GM18909 (cell line): ENCODE results near the gene SLC34A1.
"Not testable (repeated sequence)": the region's sequence is repeated elsewhere in the genome, so short reads cannot be mapped to it uniquely, and the experiment has no call there.

Experiments used
- ATAC-seq: cut with Tn5 transposase; IDR thresholded peaks from one replicate; pipeline ENCODE4 v1.9.1; 2021; ENCODE audit warnings: mild to moderate bottlenecking; ENCODE audit not compliant: unreplicated experiment, poor library complexity

The SLC34A1 gene

DNA sequence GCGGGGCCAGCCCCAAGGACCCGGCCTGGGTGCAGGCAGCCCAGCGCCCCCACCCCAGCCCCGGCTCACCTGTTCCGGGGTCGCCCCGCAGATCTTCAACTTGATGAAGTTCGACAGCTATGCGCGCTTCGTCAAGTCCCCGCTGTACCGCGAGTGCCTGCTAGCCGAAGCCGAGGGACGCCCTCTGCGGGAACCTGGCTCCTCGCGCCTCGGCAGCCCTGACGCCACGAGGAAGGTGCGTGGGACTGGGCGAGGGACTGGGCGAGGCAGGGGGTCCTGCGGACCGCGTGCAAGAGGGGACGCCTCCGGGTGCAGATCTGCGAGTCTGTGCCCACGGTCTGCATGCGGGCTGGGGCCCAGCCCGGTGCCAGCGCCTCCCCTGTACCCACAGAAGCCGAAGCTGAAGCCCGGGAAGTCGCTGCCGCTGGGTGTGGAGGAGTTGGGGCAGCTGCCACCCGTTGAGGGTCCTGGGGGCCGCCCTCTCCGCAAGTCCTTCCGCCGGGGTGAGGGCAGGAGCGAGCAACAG is 16.8 kb upstream of the SLC34A1 start:
- ATAC-seq: no peak

DNA sequence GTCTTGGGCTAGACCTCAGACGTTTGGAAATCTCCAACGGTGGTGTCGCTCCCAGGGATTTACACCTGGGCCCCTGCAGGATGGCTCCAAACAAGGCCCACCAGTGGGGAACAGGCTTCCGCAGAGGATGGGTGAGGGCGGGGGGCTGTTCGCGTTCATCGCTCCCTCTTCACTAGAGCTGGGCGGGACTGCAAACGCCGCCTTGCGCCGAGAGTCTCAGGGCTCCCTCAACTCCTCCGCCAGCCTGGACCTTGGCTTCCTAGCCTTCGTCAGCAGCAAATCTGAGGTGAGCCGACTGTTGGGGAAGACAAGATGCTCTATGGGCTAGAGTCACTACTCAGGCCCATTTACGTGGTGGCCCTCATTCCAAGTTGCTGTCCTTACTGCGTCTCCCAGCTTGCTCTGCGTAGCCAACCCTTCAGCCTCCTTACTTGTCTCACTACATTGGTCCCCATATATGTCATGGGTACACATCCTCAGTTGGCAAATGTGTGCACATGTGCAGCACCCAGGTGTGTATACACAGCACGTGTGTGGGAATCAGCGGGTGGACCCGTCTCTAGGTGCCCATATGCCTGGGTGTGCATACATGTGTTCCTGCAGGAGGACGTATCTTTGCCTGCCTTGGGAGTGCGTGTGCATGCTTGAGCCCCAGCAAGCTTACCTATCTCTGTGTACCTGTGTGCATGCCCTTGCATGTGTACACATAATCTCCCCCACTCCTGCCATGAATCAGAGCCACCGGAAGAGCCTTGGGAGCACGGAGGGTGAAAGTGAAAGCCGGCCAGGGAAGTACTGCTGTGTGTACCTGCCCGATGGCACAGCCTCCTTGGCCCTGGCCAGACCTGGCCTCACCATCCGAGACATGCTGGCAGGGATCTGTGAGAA is 16.0 kb upstream of the SLC34A1 start:
- ATAC-seq: no peak

DNA sequence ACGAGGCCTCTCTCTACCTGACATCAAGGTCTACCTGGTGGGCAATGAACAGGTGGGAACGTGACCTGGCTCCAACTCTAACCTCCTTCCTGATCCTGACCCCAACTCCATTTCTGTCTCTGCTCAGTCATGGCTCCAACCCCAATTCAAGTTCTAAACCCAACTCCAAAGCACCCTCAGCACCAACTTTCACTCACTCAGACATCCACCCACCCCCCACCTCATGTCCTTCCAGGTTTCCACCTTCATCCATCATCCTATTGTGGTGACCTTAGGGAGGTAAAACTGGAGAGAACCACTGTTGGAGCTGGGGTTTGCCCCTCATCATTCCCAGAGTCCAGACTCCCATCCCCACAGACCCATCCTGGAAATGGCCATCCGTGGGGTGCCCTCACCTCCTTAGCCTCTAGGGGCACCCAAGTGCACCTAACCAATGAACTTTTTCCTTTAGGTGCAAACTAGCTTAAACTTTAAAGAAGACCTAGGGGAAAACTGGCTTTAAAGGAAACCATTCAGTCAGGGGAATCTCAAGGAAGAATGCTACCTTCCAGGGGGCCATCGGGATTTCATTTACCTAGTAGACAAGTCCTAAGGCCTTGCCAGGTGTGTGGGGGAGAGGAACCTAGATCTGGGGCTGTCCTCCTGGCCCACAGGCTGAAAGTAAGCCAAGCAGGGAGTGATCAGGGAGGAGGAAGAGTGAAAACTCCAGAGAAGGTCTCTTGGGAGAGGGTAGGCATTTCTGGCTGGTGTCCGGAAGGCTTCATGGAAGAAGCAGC is 15.2 kb upstream of the SLC34A1 start:
- no peak for ATAC-seq

GRCh38 chr5:177369645-177370440 is 14.4 kb upstream of the SLC34A1 start:
- ATAC-seq: no peak

DNA sequence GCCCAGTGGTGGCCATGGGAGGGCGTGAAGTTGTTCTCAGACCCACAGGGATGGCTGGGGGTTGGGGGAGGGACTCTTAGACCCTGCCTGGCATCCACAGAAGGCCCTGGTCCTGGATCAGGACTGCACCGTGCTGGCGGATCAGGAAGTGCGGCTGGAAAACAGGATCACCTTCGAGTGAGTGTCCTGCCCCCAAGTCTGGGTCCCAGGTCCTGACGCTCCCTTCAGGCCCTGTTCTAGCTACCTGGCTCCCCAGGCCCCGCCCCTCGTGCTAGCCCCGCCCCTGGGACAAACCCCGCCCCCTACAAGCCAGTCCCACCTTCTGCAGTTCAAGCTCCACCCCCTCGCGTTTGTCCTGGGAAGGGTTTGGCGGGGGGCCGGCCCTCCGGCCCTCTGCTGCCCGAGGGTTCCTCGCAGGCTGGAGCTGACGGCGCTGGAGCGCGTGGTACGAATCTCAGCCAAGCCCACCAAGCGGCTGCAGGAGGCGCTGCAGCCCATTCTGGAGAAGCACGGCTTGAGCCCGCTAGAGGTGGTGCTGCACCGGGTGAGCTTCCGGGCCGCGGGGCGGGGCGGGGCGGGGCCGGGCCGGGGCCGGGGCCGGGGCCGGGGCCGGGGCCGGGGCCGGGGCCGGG is 13.6 kb upstream of the SLC34A1 start:
- no peak for ATAC-seq

GRCh38 chr5:177371120-177372033 is 12.9 kb upstream of the SLC34A1 start:
- ATAC-seq: no peak

DNA sequence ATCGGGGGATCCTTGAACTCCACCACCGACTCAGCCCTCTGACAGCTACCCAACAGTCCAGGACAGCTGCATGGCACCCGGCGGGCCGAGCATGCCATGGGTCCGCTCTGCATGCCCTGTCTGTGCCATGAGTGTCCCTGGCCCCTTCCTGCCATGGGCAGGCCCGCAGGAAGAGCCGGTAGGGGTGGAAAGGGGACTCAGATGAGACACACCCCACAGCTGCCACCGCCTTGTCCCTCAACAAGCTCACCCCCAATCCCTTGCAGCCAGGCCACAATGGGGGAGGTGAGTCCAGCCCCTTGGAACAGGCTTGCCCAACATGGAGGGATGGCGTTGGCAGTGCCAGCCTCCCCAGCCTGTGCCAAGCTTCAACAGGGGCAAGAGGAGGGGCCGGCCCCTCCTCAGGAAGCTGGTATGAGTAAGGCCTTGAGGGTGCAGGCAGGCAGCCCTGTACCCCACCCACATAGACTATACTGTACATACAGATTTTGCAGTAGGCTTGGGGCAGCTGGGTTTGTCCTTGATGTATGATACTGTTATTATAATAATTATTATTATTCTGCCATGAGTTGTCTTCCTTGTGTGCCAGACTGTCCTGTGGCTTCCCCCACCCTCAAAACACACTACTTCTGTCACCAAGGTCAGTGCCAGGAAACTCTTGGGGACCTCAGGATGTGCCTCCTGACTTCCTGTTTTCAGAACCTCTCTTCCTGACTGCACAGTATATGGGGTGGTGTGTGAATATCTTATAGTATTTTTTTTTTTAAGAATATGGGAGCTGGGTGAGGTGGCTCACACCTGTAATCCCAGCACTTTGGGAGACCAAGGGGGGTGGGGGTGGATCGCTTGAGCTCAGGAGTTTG is 12.0 kb upstream of the SLC34A1 start:
- no peak for ATAC-seq

- no peak for ATAC-seq
These were observed 11.3 kb upstream of the SLC34A1 start for GRCh38 chr5:177372910-177373309.

DNA sequence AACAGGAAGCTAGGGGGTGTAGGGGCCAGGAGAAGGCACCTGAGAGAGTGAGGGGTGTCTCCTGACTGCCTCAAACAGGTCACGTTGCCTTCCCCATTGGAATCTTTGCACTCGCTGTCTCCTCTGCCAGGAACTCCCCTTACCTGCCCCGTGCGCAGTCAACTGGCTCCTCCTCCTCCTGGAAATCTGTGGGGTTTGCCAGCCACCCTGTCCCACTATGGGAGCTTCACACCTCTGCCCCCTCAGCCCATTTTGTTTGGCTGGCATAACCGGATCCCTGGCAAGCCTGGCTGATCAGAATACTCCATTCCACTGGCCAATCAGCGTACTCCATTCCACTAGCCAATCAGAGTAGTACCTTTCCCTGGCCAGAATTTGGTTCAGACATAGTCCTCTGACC is 10.4 kb upstream of the SLC34A1 start:
- ATAC-seq: no peak

DNA sequence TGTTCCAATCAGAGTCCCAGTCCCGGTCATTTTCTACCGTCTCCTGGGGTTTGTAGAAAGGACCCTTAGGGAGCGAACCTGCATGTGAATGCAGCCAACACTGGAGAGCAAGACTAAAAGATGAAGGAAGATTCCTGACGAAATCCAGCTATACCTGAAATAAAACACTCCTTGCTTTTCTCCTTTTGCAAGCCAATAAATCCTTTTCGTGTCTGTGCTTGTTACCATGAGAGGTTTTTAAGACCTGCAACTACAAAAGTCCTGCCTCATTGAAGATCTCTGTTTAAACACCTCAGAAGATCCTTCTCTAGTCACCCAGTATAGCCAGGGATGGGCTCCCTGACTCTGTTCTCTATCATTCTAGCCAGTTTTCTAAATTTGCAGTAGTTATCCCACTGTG is 10.0 kb upstream of the SLC34A1 start:
- ATAC-seq: no peak

DNA sequence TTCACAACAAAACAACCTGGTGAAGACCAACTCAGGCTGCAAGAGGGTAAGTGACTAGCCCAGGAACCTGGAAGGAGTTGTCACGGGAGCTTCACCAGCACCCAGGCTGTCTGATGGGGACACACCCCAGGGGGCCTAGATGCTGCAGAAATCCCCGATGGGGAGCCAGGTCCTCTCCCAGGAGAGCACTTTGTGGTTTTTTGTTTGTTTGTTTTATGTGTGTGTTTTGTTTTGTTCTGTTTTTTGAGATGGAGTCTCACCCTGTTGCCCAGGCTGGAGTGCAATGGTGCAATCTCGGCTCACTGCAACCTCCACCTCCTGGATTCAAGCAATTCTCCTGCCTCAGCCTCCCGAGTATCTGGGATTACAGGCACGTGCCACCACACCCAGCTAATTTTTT is 8.7 kb upstream of the SLC34A1 start:
- not testable (repeated sequence) for ATAC-seq

GRCh38 chr5:177376107-177376506 is 8.1 kb upstream of the SLC34A1 start:
- ATAC-seq: no peak

DNA sequence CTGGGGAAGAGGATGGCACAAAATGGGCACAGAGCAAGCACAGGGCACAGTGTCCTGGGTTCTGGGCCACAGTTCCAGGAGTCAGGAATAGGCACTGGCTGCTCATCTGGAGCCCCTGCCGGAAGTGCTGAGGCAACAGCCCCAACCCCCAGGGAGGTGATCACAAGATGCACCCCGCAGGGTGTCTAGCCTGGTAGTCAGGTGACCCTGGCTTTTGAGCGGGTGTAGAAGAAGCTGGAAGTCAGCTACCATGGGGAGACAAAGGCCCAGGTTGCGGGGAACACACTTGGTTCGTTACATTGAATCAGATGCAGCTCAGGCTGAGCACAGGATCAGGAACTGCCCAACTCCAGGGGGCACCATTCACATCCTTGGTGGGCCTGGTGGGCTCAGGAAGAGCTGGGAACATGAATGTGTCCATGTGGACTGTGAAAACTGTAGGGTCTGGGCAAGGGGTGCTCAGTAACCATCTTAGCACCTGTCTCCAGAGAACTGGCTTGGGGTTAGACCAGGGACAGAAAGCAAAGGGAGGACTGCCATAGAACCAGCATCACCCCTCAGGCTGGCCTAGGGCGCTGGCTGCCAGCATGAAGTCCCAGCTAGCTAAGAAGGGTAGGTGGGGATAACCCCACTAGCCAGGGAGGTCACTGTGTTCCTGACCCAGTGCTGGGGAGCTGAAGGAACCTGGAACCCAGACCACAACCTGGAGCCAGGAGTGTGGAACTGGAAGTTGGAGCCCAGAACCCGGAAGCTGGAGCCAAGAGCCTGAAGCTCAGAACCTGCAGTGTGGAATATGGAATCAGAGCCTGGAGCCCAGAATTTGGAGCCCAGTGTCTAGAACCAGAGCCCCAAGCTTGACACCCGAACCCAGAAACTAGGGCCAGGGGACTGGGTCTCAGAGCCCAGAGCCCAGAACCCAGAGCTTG is 6.1 kb upstream of the SLC34A1 start:
- ATAC-seq: no peak

GRCh38 chr5:177378884-177379883 is 5.0 kb upstream of the SLC34A1 start:
- ATAC-seq: peak; percentile 54

DNA sequence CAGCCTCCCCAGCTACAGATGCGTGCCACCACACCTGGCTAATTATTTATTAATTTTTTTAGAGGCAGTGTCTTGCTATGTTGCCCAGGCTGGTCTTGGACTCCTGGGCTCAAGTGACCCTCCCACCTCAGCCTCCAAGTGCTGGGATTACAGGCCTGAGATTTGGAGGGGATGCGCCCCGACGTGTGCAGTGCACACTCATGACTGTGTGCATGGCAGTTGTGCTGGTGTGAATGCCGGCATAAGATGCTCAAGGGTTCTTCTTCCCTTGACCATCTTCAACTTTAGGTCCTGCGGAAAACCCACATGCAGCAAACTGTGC is 3.5 kb upstream of the SLC34A1 start:
- ATAC-seq: no peak

- no peak for ATAC-seq
These were observed 1.7 kb upstream of the SLC34A1 start for GRCh38 chr5:177382423-177383029.
